SK-N-SH treated with all-trans-retinoic acid at 6 μM for 48 hours (cell line): Measurements from ENCODE around the gene ACOT9.
"Not testable (repeated sequence)": the region's sequence is repeated elsewhere in the genome, so short reads cannot be mapped to it uniquely, and the experiment has no call there.

Experiments
- ATAC-seq: fragments of 200-7000 bp; cut with Tn5 transposase; 3 replicates; pipeline ENCODE4 v1.9.1; 2020; ENCODE audit warnings: mild to moderate bottlenecking, moderate library complexity
- ARNTL ChIP-seq: fragments of 450-650 bp; formaldehyde crosslinking; IDR thresholded peaks from 2 replicates; pipeline ENCODE4 v1.5.0; 2020; ENCODE audit warnings: low read depth, mild to moderate bottlenecking, moderate library complexity, borderline replicate concordance
- BACH2 ChIP-seq: fragments of 250-450 bp; sonication (Bioruptor Pico); IDR thresholded peaks from 2 replicates; pipeline ENCODE4 v1.9.0; 2021; ENCODE audit warnings: mild to moderate bottlenecking, borderline replicate concordance
- CREB5 ChIP-seq: fragments of 250-450 bp; sonication (Bioruptor Pico); IDR thresholded peaks from 2 replicates; pipeline ENCODE4 v1.5.1; 2020; ENCODE audit warnings: low read depth, mild to moderate bottlenecking, moderate library complexity
- CSDC2 ChIP-seq: fragments of 250-450 bp; sonication (Bioruptor Pico); IDR thresholded peaks from 2 replicates; pipeline ENCODE4 v1.5.0; 2020; ENCODE audit warnings: mild to moderate bottlenecking, moderate library complexity
- ESRRG ChIP-seq: fragments of 250-450 bp; sonication (Bioruptor Pico); IDR thresholded peaks from 2 replicates; pipeline ENCODE4 v1.6.1; 2021; ENCODE audit warnings: mild to moderate bottlenecking
- GLIS3 ChIP-seq: fragments of 250-450 bp; sonication (Bioruptor Pico); IDR thresholded peaks from 2 replicates; pipeline ENCODE4 v1.5.0; 2020; ENCODE audit warnings: mild to moderate bottlenecking, moderate library complexity
- ISL1 ChIP-seq: fragments of 250-450 bp; sonication (Bioruptor Pico); IDR thresholded peaks from 2 replicates; pipeline ENCODE4 v2.1.2; 2022; ENCODE audit warnings: mild to moderate bottlenecking, moderate library complexity
- OSR1 ChIP-seq: fragments of 250-450 bp; sonication (Bioruptor Pico); IDR thresholded peaks from 2 replicates; pipeline ENCODE4 v1.8.0; 2022; ENCODE audit warnings: moderate library complexity, mild to moderate bottlenecking, inconsistent platforms
- POU6F1 ChIP-seq: fragments of 250-450 bp; sonication (Bioruptor Pico); IDR thresholded peaks from 2 replicates; pipeline ENCODE4 v1.8.0; 2021; ENCODE audit warnings: low read depth, mild to moderate bottlenecking, moderate library complexity, borderline replicate concordance
- PPARA ChIP-seq: fragments of 250-450 bp; sonication (Bioruptor Pico); IDR thresholded peaks from 2 replicates; pipeline ENCODE4 v1.5.0; 2020; ENCODE audit warnings: mild to moderate bottlenecking, borderline replicate concordance
- SNAI2 ChIP-seq: fragments of 250-450 bp; sonication (Bioruptor Pico); IDR thresholded peaks from 2 replicates; pipeline ENCODE4 v1.5.0; 2020; ENCODE audit warnings: mild to moderate bottlenecking, moderate library complexity
- TCF4 ChIP-seq: fragments of 250-450 bp; sonication (Bioruptor Pico); IDR thresholded peaks from 2 replicates; pipeline ENCODE4 v1.8.0; 2021; ENCODE audit warnings: mild to moderate bottlenecking, moderate library complexity, borderline replicate concordance
- ZC3H10 ChIP-seq: fragments of 250-450 bp; sonication (Bioruptor Pico); IDR thresholded peaks from 2 replicates; pipeline ENCODE4 v1.5.1; 2021; ENCODE audit warnings: mild to moderate bottlenecking, moderate library complexity
- ZFP3 ChIP-seq: fragments of 250-450 bp; sonication (Bioruptor Pico); IDR thresholded peaks from 2 replicates; pipeline ENCODE4 v1.5.0; 2020; ENCODE audit warnings: mild to moderate bottlenecking, moderate library complexity
- ZFP30 ChIP-seq: fragments of 450-650 bp; formaldehyde crosslinking; IDR thresholded peaks from 2 replicates; pipeline ENCODE4 v1.5.0; 2022; ENCODE audit warnings: mild to moderate bottlenecking, moderate library complexity
- ZNF70 ChIP-seq: fragments of 450-650 bp; formaldehyde crosslinking; IDR thresholded peaks from 2 replicates; pipeline ENCODE4 v1.5.0; 2020; ENCODE audit warnings: mild to moderate bottlenecking, moderate library complexity
- ZNF8 ChIP-seq: fragments of 450-650 bp; formaldehyde crosslinking; IDR thresholded peaks from 2 replicates; pipeline ENCODE4 v1.5.0; 2020; ENCODE audit warnings: mild to moderate bottlenecking, moderate library complexity
- TF ChIP-seq, protein P1 (sequence below): fragments of 250-450 bp; sonication (Bioruptor Pico); IDR thresholded peaks from 2 replicates; pipeline ENCODE4 v1.5.1; 2021; ENCODE audit warnings: mild to moderate bottlenecking, moderate library complexity
- TF ChIP-seq, protein P2 (sequence below): fragments of 250-450 bp; sonication (Bioruptor Pico); IDR thresholded peaks from 2 replicates; pipeline ENCODE4 v1.8.0; 2020; ENCODE audit warnings: mild to moderate bottlenecking, moderate library complexity, borderline replicate concordance

ACOT9 gene

GRCh38 chrX:23694606-23695005 lies 48.5 kb downstream of the ACOT9 start:
- ATAC-seq = peak; percentile 90
- no peak for TF ChIP-seq GLIS3
- no peak for TF ChIP-seq TCF4
- no peak for TF ChIP-seq ZNF8 (CRISPR knock-in tag)
- TF ChIP-seq CSDC2 (CRISPR knock-in tag) = no peak
- no peak for TF ChIP-seq ISL1 (CRISPR knock-in tag)
- no peak for TF ChIP-seq ESRRG (CRISPR knock-in tag)
- TF ChIP-seq, protein P1, sequence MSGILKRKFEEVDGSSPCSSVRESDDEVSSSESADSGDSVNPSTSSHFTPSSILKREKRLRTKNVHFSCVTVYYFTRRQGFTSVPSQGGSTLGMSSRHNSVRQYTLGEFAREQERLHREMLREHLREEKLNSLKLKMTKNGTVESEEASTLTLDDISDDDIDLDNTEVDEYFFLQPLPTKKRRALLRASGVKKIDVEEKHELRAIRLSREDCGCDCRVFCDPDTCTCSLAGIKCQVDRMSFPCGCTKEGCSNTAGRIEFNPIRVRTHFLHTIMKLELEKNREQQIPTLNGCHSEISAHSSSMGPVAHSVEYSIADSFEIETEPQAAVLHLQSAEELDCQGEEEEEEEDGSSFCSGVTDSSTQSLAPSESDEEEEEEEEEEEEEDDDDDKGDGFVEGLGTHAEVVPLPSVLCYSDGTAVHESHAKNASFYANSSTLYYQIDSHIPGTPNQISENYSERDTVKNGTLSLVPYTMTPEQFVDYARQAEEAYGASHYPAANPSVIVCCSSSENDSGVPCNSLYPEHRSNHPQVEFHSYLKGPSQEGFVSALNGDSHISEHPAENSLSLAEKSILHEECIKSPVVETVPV = no peak
- TF ChIP-seq BACH2 (CRISPR knock-in tag) = no peak
- TF ChIP-seq ZFP3 (CRISPR knock-in tag) = no peak
- no peak for TF ChIP-seq ARNTL (CRISPR knock-in tag)
- TF ChIP-seq OSR1 (CRISPR knock-in tag) = no peak
- TF ChIP-seq, all 23 proteins: peak for 0

GRCh38 chrX:23692166-23692565 lies 50.9 kb downstream of the ACOT9 start:
- no peak for TF ChIP-seq CREB5 (CRISPR knock-in tag)
- TF ChIP-seq TCF4 = no peak
- TF ChIP-seq, protein P1 = no peak
- TF ChIP-seq SNAI2 = no peak
- no peak for TF ChIP-seq OSR1 (CRISPR knock-in tag)
- no peak for TF ChIP-seq ZNF8 (CRISPR knock-in tag)
- TF ChIP-seq BACH2 (CRISPR knock-in tag) = no peak
- TF ChIP-seq GLIS3 = no peak
- no peak for TF ChIP-seq ZC3H10 (CRISPR knock-in tag)
- no peak for TF ChIP-seq ESRRG (CRISPR knock-in tag)
- no peak for TF ChIP-seq ZFP30 (CRISPR knock-in tag)
- TF ChIP-seq, protein P2, sequence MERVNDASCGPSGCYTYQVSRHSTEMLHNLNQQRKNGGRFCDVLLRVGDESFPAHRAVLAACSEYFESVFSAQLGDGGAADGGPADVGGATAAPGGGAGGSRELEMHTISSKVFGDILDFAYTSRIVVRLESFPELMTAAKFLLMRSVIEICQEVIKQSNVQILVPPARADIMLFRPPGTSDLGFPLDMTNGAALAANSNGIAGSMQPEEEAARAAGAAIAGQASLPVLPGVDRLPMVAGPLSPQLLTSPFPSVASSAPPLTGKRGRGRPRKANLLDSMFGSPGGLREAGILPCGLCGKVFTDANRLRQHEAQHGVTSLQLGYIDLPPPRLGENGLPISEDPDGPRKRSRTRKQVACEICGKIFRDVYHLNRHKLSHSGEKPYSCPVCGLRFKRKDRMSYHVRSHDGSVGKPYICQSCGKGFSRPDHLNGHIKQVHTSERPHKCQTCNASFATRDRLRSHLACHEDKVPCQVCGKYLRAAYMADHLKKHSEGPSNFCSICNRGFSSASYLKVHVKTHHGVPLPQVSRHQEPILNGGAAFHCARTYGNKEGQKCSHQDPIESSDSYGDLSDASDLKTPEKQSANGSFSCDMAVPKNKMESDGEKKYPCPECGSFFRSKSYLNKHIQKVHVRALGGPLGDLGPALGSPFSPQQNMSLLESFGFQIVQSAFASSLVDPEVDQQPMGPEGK (CRISPR knock-in tag) = no peak
- no peak for TF ChIP-seq ZNF70
- no peak for ATAC-seq

DNA sequence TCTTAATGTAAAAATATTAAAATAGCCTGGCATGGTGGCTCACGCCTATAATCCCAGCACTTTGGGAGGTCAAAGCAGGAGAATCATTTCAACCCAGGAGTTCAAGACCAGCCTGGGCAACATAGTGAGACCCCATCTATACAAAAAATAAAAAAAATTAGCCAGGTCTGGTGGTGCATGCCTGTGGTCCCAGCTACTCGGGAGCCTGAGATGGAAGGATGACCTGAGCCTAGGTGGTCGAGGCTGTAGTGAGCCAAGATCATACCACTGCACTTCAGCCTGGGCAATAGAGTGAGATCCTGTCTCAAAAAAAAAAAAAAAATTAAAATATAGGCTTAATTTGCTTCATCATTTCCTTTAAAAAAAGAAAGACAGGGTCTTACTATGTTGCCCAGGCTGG lies 66.6 kb downstream of the ACOT9 start:
- ATAC-seq = not testable (repeated sequence)

- TF ChIP-seq BACH2 (CRISPR knock-in tag) = no peak
- no peak for TF ChIP-seq TCF4
- TF ChIP-seq PPARA = no peak
- TF ChIP-seq SNAI2 = no peak
- TF ChIP-seq OSR1 (CRISPR knock-in tag) = no peak
- no peak for TF ChIP-seq CREB5 (CRISPR knock-in tag)
- no peak for TF ChIP-seq ZC3H10 (CRISPR knock-in tag)
- no peak for TF ChIP-seq POU6F1 (CRISPR knock-in tag)
- no peak for TF ChIP-seq ZFP3 (CRISPR knock-in tag)
- TF ChIP-seq CSDC2 (CRISPR knock-in tag) = no peak
- no peak for ATAC-seq
Measured at GRCh38 chrX:23673108-23673507, 70.0 kb downstream of the ACOT9 start.
